Liver (tissue), 9 donors: Measurements from ENCODE around the gene GIPC1. TPM values are rescaled to one million over a fixed set of nuclear protein-coding genes. Genes with fewer than 3 reads are reported as not detected.

Experiments used
- DNase-seq: peaks from one replicate; pipeline ENCODE4 v3.0.0-alpha.2; 2017; ENCODE audit warnings: low spot score
- H3K27ac ChIP-seq, 2 donors: one replicate each; pipeline ENCODE4 v1.7.0; 2013; ENCODE audit warnings: inconsistent platforms in 2 of 2, low read length in 2 of 2, control low read depth in 1 of 2, low read depth in 1 of 2, mild to moderate bottlenecking in 1 of 2
- H3K27me3 ChIP-seq, 4 donors: one replicate each; pipeline versions ENCODE4 v1.6.1 to v1.7.0; 2013; ENCODE audit warnings: low read length in 3 of 4, inconsistent platforms in 1 of 4, mild to moderate bottlenecking in 1 of 4, moderate library complexity in 1 of 4; ENCODE audit not compliant: control insufficient read depth in 4 of 4, insufficient read depth in 4 of 4
- H3K36me3 ChIP-seq, 4 donors: one replicate each; pipeline versions ENCODE4 v1.6.1 to v1.7.0; 2013; ENCODE audit warnings: low read length in 3 of 4, mild to moderate bottlenecking in 3 of 4, low read depth in 1 of 4, moderate library complexity in 1 of 4; ENCODE audit not compliant: control insufficient read depth in 4 of 4, insufficient read depth in 3 of 4
- H3K4me1 ChIP-seq, 4 donors: one replicate each; pipeline versions ENCODE4 v1.6.1 to v1.7.0; 2013; ENCODE audit warnings: low read length in 3 of 4, mild to moderate bottlenecking in 3 of 4, moderate library complexity in 1 of 4; ENCODE audit not compliant: control insufficient read depth in 4 of 4, insufficient read depth in 4 of 4
- H3K4me3 ChIP-seq, 3 donors: one replicate each; pipeline versions ENCODE4 v1.6.1 to v1.7.0; 2013; ENCODE audit warnings: low read length in 3 of 3, control low read depth in 1 of 3, low read depth in 1 of 3, mild to moderate bottlenecking in 1 of 3
- H3K9ac ChIP-seq, 2 donors: one replicate each; pipeline ENCODE4 v1.7.0; 2013; ENCODE audit warnings: low read length in 2 of 2, mild to moderate bottlenecking in 2 of 2, moderate library complexity in 2 of 2, control low read depth in 1 of 2, low read depth in 1 of 2
- H3K9me3 ChIP-seq, 4 donors: one replicate each; pipeline versions ENCODE4 v1.6.1 to v1.7.0; 2013; ENCODE audit warnings: low read length in 3 of 4; ENCODE audit not compliant: control insufficient read depth in 4 of 4
- EGR1 ChIP-seq, 2 donors: IDR thresholded peaks; 2 replicates each; pipeline ENCODE4 v1.6.1; 2016 to 2018; ENCODE audit warnings: antibody characterized with exemption in 2 of 2, low read depth in 2 of 2
- FOXA1 ChIP-seq: IDR thresholded peaks from 2 replicates; pipeline ENCODE4 v1.6.1; 2016; ENCODE audit warnings: antibody characterized with exemption
- FOXA2 ChIP-seq: IDR thresholded peaks from 2 replicates; pipeline ENCODE4 v1.6.1; 2016; ENCODE audit warnings: antibody characterized with exemption
- GABPA ChIP-seq, 2 donors: IDR thresholded peaks in 1 of 2; conservative IDR thresholded peaks in 1 of 2; 2 replicates each; pipeline ENCODE4 v1.6.1; 2016; ENCODE audit warnings: antibody characterized with exemption in 2 of 2, mild to moderate bottlenecking in 1 of 2, moderate library complexity in 1 of 2
- HNF4A ChIP-seq, 2 donors: conservative IDR thresholded peaks; 2 replicates each; pipeline ENCODE4 v1.6.1; 2016; ENCODE audit warnings: antibody characterized with exemption in 2 of 2, mild to moderate bottlenecking in 2 of 2
- HNF4G ChIP-seq: IDR thresholded peaks from 2 replicates; pipeline ENCODE4 v1.6.1; 2016; ENCODE audit warnings: antibody characterized with exemption
- JUND ChIP-seq, 2 donors: IDR thresholded peaks; 2 replicates each; pipeline ENCODE4 v1.6.1; 2016; ENCODE audit warnings: antibody characterized with exemption in 2 of 2
- NR2F2 ChIP-seq: IDR thresholded peaks from 2 replicates; pipeline ENCODE4 v1.6.1; 2016; ENCODE audit warnings: antibody characterized with exemption
- RAD21 ChIP-seq, 2 donors: IDR thresholded peaks; 2 replicates each; pipeline ENCODE4 v1.6.1; 2016; ENCODE audit warnings: antibody characterized with exemption in 2 of 2, mild to moderate bottlenecking in 2 of 2
- RXRA ChIP-seq, 2 donors: IDR thresholded peaks; 2 replicates each; pipeline ENCODE4 v1.6.1; 2017 to 2018; ENCODE audit warnings: antibody characterized with exemption in 2 of 2, mild to moderate bottlenecking in 1 of 2
- SP1 ChIP-seq: IDR thresholded peaks from 2 replicates; pipeline ENCODE4 v1.6.1; 2018; ENCODE audit warnings: antibody characterized with exemption, mild to moderate bottlenecking
- TAF1 ChIP-seq: conservative IDR thresholded peaks from 2 replicates; pipeline ENCODE4 v1.6.1; 2016; ENCODE audit warnings: antibody characterized with exemption, mild to moderate bottlenecking
- YY1 ChIP-seq: IDR thresholded peaks from 2 replicates; pipeline ENCODE4 v1.6.1; 2016; ENCODE audit warnings: antibody characterized with exemption, mild to moderate bottlenecking
- WGBS: extraction: QIAGEN DNeasy Blood & Tissue Kit; methylation state at CpG from one replicate; pipeline ENCODE4 v1.1.7; 2013; 5-methylcytosine and 5-hydroxymethylcytosine counted together
- polyA plus RNA-seq, 2 donors: library from polyadenylated mRNA; stranded (reverse) in 1 of 2; unstranded in 1 of 2; fragments of 200-250 nt in 1 of 2; fragments of >200 nt in 1 of 2; fragmentation: Nextera tagmentation in 1 of 2; extraction: Ambion mirVana in 1 of 2; gene quantifications; one replicate each; pipeline versions ENCODE4 v1.2.1 to v1.2.3, GENCODE V29; 2013 to 2015
- total RNA-seq, 2 donors: library from RNA; depleted of rRNA; stranded (reverse); fragments of >200 nt; gene quantifications; one replicate each; pipeline ENCODE4 v1.2.3, GENCODE V29; 2014
- TF ChIP-seq, protein P1 (sequence below): IDR thresholded peaks from 2 replicates; pipeline ENCODE4 v1.6.1; 2016; ENCODE audit warnings: antibody characterized with exemption
- TF ChIP-seq, protein P2 (sequence below): IDR thresholded peaks from 2 replicates; pipeline ENCODE4 v1.6.1; 2016; ENCODE audit warnings: antibody characterized with exemption, mild to moderate bottlenecking
- TF ChIP-seq, protein P3 (sequence below): IDR thresholded peaks from 2 replicates; pipeline ENCODE4 v1.6.1; 2016; ENCODE audit warnings: antibody characterized with exemption
- TF ChIP-seq, protein P4 (sequence below): fragments of 150-350 bp; IDR thresholded peaks from 2 replicates; pipeline ENCODE4 v1.5.1; 2017; ENCODE audit warnings: improper control_type of control experiment, low read depth, low read length; ENCODE audit not compliant: missing input control
- TF ChIP-seq, protein P5 (sequence below): IDR thresholded peaks from 2 replicates; pipeline ENCODE4 v1.6.1; 2016; ENCODE audit warnings: antibody characterized with exemption
- donor health status: healthy.
- donor health status: healthy.
- donor health status: healthy.
- donor health status: healthy.
- donor health status: healthy.

The GIPC1 gene
- total and polyA plus RNA-seq, 4 donors: 18.4 to 34.5 (median 25.5) TPM

DNA sequence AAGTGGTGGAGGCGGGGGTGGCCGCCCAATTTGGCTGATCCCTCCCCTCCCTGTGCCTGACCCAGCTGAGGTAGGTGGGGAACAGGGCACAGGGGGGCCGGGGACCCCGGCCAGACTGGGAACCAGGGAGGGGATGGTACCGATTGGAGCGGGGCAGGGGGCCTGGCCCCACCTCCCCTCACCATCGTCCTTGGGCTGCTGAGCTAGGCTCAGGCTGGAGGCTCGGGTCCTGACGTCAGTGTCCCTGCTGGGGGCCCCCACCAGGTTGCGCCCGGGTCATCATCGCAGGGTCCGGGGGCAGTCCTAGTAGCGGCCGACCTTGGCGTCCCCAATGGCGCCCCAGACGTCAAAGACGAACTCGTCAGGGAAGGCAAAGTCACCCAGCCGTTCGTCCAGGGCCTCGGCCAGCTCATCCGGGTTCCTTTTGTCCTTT lies 17.8 kb downstream of the GIPC1 start:
- H3K4me1 ChIP-seq: peaks cover 5 to 17% (median 12%) of the 10 kb centered on the region in 4 donors
- no peak overlapping the region for H3K27ac ChIP-seq
- no peak overlapping the region for H3K4me3 ChIP-seq
- H3K9ac ChIP-seq: no peak overlapping the region
- H3K36me3 ChIP-seq: peaks cover 2 to 16% (median 5%) of the 10 kb centered on the region in 4 donors
- DNase-seq: no peak
- H3K9me3 ChIP-seq: no peaks in the 10 kb centered on the region
- no peak for TF ChIP-seq GABPA (IDR thresholded peaks at IDR 0.05 in 1 of 2, conservative IDR thresholded peaks at IDR 0.05 in 1 of 2)
- no peak for TF ChIP-seq JUND (IDR thresholded peaks at IDR 0.05)
- TF ChIP-seq YY1: no peak
- TF ChIP-seq HNF4A (conservative IDR thresholded peaks at IDR 0.05): no peak
- TF ChIP-seq, protein P1, sequence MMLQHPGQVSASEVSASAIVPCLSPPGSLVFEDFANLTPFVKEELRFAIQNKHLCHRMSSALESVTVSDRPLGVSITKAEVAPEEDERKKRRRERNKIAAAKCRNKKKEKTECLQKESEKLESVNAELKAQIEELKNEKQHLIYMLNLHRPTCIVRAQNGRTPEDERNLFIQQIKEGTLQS: no peak
- TF ChIP-seq, protein P2, sequence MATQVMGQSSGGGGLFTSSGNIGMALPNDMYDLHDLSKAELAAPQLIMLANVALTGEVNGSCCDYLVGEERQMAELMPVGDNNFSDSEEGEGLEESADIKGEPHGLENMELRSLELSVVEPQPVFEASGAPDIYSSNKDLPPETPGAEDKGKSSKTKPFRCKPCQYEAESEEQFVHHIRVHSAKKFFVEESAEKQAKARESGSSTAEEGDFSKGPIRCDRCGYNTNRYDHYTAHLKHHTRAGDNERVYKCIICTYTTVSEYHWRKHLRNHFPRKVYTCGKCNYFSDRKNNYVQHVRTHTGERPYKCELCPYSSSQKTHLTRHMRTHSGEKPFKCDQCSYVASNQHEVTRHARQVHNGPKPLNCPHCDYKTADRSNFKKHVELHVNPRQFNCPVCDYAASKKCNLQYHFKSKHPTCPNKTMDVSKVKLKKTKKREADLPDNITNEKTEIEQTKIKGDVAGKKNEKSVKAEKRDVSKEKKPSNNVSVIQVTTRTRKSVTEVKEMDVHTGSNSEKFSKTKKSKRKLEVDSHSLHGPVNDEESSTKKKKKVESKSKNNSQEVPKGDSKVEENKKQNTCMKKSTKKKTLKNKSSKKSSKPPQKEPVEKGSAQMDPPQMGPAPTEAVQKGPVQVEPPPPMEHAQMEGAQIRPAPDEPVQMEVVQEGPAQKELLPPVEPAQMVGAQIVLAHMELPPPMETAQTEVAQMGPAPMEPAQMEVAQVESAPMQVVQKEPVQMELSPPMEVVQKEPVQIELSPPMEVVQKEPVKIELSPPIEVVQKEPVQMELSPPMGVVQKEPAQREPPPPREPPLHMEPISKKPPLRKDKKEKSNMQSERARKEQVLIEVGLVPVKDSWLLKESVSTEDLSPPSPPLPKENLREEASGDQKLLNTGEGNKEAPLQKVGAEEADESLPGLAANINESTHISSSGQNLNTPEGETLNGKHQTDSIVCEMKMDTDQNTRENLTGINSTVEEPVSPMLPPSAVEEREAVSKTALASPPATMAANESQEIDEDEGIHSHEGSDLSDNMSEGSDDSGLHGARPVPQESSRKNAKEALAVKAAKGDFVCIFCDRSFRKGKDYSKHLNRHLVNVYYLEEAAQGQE: no peak
- TF ChIP-seq FOXA1: no peak
- TF ChIP-seq, protein P3, sequence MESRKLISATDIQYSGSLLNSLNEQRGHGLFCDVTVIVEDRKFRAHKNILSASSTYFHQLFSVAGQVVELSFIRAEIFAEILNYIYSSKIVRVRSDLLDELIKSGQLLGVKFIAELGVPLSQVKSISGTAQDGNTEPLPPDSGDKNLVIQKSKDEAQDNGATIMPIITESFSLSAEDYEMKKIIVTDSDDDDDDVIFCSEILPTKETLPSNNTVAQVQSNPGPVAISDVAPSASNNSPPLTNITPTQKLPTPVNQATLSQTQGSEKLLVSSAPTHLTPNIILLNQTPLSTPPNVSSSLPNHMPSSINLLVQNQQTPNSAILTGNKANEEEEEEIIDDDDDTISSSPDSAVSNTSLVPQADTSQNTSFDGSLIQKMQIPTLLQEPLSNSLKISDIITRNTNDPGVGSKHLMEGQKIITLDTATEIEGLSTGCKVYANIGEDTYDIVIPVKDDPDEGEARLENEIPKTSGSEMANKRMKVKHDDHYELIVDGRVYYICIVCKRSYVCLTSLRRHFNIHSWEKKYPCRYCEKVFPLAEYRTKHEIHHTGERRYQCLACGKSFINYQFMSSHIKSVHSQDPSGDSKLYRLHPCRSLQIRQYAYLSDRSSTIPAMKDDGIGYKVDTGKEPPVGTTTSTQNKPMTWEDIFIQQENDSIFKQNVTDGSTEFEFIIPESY: no peak
- TF ChIP-seq FOXA2: no peak
- no peak for TF ChIP-seq SP1
- no peak for TF ChIP-seq NR2F2
- TF ChIP-seq, protein P4, sequence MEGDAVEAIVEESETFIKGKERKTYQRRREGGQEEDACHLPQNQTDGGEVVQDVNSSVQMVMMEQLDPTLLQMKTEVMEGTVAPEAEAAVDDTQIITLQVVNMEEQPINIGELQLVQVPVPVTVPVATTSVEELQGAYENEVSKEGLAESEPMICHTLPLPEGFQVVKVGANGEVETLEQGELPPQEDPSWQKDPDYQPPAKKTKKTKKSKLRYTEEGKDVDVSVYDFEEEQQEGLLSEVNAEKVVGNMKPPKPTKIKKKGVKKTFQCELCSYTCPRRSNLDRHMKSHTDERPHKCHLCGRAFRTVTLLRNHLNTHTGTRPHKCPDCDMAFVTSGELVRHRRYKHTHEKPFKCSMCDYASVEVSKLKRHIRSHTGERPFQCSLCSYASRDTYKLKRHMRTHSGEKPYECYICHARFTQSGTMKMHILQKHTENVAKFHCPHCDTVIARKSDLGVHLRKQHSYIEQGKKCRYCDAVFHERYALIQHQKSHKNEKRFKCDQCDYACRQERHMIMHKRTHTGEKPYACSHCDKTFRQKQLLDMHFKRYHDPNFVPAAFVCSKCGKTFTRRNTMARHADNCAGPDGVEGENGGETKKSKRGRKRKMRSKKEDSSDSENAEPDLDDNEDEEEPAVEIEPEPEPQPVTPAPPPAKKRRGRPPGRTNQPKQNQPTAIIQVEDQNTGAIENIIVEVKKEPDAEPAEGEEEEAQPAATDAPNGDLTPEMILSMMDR: no peak
- TF ChIP-seq HNF4G: no peak
- TF ChIP-seq RAD21 (IDR thresholded peaks at IDR 0.05): no peak
- TF ChIP-seq, protein P5, sequence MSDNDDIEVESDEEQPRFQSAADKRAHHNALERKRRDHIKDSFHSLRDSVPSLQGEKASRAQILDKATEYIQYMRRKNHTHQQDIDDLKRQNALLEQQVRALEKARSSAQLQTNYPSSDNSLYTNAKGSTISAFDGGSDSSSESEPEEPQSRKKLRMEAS: no peak
- TF ChIP-seq TAF1: no peak
- no peak for TF ChIP-seq EGR1 (IDR thresholded peaks at IDR 0.05; ENCODE audit: low read depth in 2 of 2)
- TF ChIP-seq RXRA (IDR thresholded peaks at IDR 0.05): no peak
- no peaks in the 10 kb centered on the region for H3K27me3 ChIP-seq
- 88% methylated on average over 24 of the region's 24 CpGs for WGBS
